ENCODE results near the gene C3orf20.

C3orf20 gene

GRCh38 chr3:14698601-14699244 lies 23.8 kb downstream of the C3orf20 start:
- Histone ChIP-seq H3K4me3 (ENCODE audit: low read depth, low read length) (no peak overlapping the region), H3K4me1 (ENCODE audit: control insufficient read depth in 1 of 2, insufficient read depth in 2 of 2, low read length in 2 of 2) (no peaks in the 10 kb centered on the region), H3K4ac (ENCODE audit: low read depth, low read length) (no peak overlapping the region), H3K79me2 (ENCODE audit: control insufficient read depth, insufficient read depth, low read length, poor library complexity) (no peaks in the 10 kb centered on the region), H3K9me3 (ENCODE audit: insufficient read depth, low read depth, low read length) (peaks cover 3% of the 10 kb centered on the region), H3K14ac (ENCODE audit: low read length) (no peak overlapping the region), H3K18ac (ENCODE audit: low read length) (no peak overlapping the region), H3K4me2 (ENCODE audit: low read length) (no peak overlapping the region), H4K91ac (ENCODE audit: low read depth, low read length) (no peak overlapping the region), H2AK5ac (ENCODE audit: low read length) (no peak overlapping the region), H4K8ac (ENCODE audit: low read depth, low read length) (no peak overlapping the region), H3K36me3 (ENCODE audit: control insufficient read depth in 1 of 2, insufficient read depth in 2 of 2, low read length in 2 of 2) (no peaks in the 10 kb centered on the region), H2BK120ac (ENCODE audit: insufficient read depth, low read length, poor library complexity) (no peak overlapping the region), H3K27me3 (ENCODE audit: insufficient read depth, low read length) (no peaks in the 10 kb centered on the region), H3K79me1 (ENCODE audit: low read length) (no peaks in the 10 kb centered on the region), H4K12ac (ENCODE audit: low read depth, low read length) (no peak overlapping the region), H3K27ac (ENCODE audit: low read depth, low read length) (no peak overlapping the region), H2BK12ac (ENCODE audit: low read length) (no peak overlapping the region), H2BK5ac (ENCODE audit: low read depth, low read length, poor library complexity) (no peak overlapping the region), H3K9ac (ENCODE audit: low read length) (no peak overlapping the region), H3K23ac (ENCODE audit: low read length) (no peak overlapping the region), H2AFZ (ENCODE audit: insufficient read depth, low read length, poor library complexity) (no peak overlapping the region)
- no CpG with 5 or more reads among the region's 1 CpG for WGBS (ENCODE audit: extremely low coverage, insufficient coverage, insufficient read length)
- no peak for DNase-seq

- no peaks in the 10 kb centered on the region for H3K36me3 ChIP-seq (ENCODE audit: control insufficient read depth in 1 of 2, insufficient read depth in 2 of 2, low read length in 2 of 2)
- H3K9me3 ChIP-seq (ENCODE audit: insufficient read depth, low read depth, low read length), result peaks cover 3% of the 10 kb centered on the region
- no peaks in the 10 kb centered on the region for H3K27me3 ChIP-seq (ENCODE audit: insufficient read depth, low read length)
- H3K4ac ChIP-seq (ENCODE audit: low read depth, low read length), result no peak overlapping the region
- no peak overlapping the region for H3K14ac ChIP-seq (ENCODE audit: low read length)
- DNase-seq, result no peak
- H3K4me3 ChIP-seq (ENCODE audit: low read depth, low read length), result no peak overlapping the region
- no peak overlapping the region for H3K23ac ChIP-seq (ENCODE audit: low read length)
- no peak overlapping the region for H4K12ac ChIP-seq (ENCODE audit: low read depth, low read length)
- H2BK5ac ChIP-seq (ENCODE audit: low read depth, low read length, poor library complexity), result no peak overlapping the region
- H3K18ac ChIP-seq (ENCODE audit: low read length), result no peak overlapping the region
- H3K79me2 ChIP-seq (ENCODE audit: control insufficient read depth, insufficient read depth, low read length, poor library complexity), result no peaks in the 10 kb centered on the region
- no peak overlapping the region for H4K91ac ChIP-seq (ENCODE audit: low read depth, low read length)
- no peak overlapping the region for H3K9ac ChIP-seq (ENCODE audit: low read length)
- no peak overlapping the region for H4K8ac ChIP-seq (ENCODE audit: low read depth, low read length)
- no peak overlapping the region for H2AK5ac ChIP-seq (ENCODE audit: low read length)
- no peak overlapping the region for H3K4me2 ChIP-seq (ENCODE audit: low read length)
- H2BK12ac ChIP-seq (ENCODE audit: low read length), result no peak overlapping the region
- H3K27ac ChIP-seq (ENCODE audit: low read depth, low read length), result no peak overlapping the region
- no peak overlapping the region for H2AFZ ChIP-seq (ENCODE audit: insufficient read depth, low read length, poor library complexity)
- H3K79me1 ChIP-seq (ENCODE audit: low read length), result no peaks in the 10 kb centered on the region
- H3K4me1 ChIP-seq (ENCODE audit: control insufficient read depth in 1 of 2, insufficient read depth in 2 of 2, low read length in 2 of 2), result no peaks in the 10 kb centered on the region
- WGBS (ENCODE audit: extremely low coverage, insufficient coverage, insufficient read length), result no CpG with 5 or more reads among the region's 1 CpG
- no peak overlapping the region for H2BK120ac ChIP-seq (ENCODE audit: insufficient read depth, low read length, poor library complexity)
These were observed 24.7 kb downstream of the C3orf20 start for GRCh38 chr3:14699643-14700042.

GRCh38 chr3:14700891-14701290 lies 25.9 kb downstream of the C3orf20 start:
- Histone ChIP-seq H4K12ac (ENCODE audit: low read depth, low read length) (no peak overlapping the region), H3K14ac (ENCODE audit: low read length) (no peak overlapping the region), H4K91ac (ENCODE audit: low read depth, low read length) (no peak overlapping the region), H2AK5ac (ENCODE audit: low read length) (no peak overlapping the region), H3K23ac (ENCODE audit: low read length) (no peak overlapping the region), H3K9me3 (ENCODE audit: insufficient read depth, low read depth, low read length) (peaks cover 3% of the 10 kb centered on the region), H2BK120ac (ENCODE audit: insufficient read depth, low read length, poor library complexity) (no peak overlapping the region), H3K4ac (ENCODE audit: low read depth, low read length) (no peak overlapping the region), H3K18ac (ENCODE audit: low read length) (no peak overlapping the region), H3K4me3 (ENCODE audit: low read depth, low read length) (no peak overlapping the region), H3K4me1 (ENCODE audit: control insufficient read depth in 1 of 2, insufficient read depth in 2 of 2, low read length in 2 of 2) (no peaks in the 10 kb centered on the region), H3K36me3 (ENCODE audit: control insufficient read depth in 1 of 2, insufficient read depth in 2 of 2, low read length in 2 of 2) (no peaks in the 10 kb centered on the region), H3K4me2 (ENCODE audit: low read length) (no peak overlapping the region), H4K8ac (ENCODE audit: low read depth, low read length) (no peak overlapping the region), H3K79me1 (ENCODE audit: low read length) (no peaks in the 10 kb centered on the region), H3K9ac (ENCODE audit: low read length) (no peak overlapping the region), H2AFZ (ENCODE audit: insufficient read depth, low read length, poor library complexity) (no peak overlapping the region), H2BK5ac (ENCODE audit: low read depth, low read length, poor library complexity) (no peak overlapping the region), H3K27me3 (ENCODE audit: insufficient read depth, low read length) (no peaks in the 10 kb centered on the region), H2BK12ac (ENCODE audit: low read length) (no peak overlapping the region), H3K27ac (ENCODE audit: low read depth, low read length) (no peak overlapping the region), H3K79me2 (ENCODE audit: control insufficient read depth, insufficient read depth, low read length, poor library complexity) (no peaks in the 10 kb centered on the region)
- DNase-seq, result no peak
- no CpG with 5 or more reads among the region's 3 CpGs for WGBS (ENCODE audit: extremely low coverage, insufficient coverage, insufficient read length)

- no peak overlapping the region for H2BK120ac ChIP-seq (ENCODE audit: insufficient read depth, low read length, poor library complexity)
- H2BK12ac ChIP-seq (ENCODE audit: low read length), result no peak overlapping the region
- H3K9me3 ChIP-seq (ENCODE audit: insufficient read depth, low read depth, low read length), result peaks cover 3% of the 10 kb centered on the region
- WGBS (ENCODE audit: extremely low coverage, insufficient coverage, insufficient read length), result no CpG with 5 or more reads among the region's 4 CpGs
- H2BK5ac ChIP-seq (ENCODE audit: low read depth, low read length, poor library complexity), result no peak overlapping the region
- H2AFZ ChIP-seq (ENCODE audit: insufficient read depth, low read length, poor library complexity), result no peak overlapping the region
- H2AK5ac ChIP-seq (ENCODE audit: low read length), result no peak overlapping the region
- H3K18ac ChIP-seq (ENCODE audit: low read length), result no peak overlapping the region
- no peak overlapping the region for H3K23ac ChIP-seq (ENCODE audit: low read length)
- no peaks in the 10 kb centered on the region for H3K79me1 ChIP-seq (ENCODE audit: low read length)
- H3K4me2 ChIP-seq (ENCODE audit: low read length), result no peak overlapping the region
- no peaks in the 10 kb centered on the region for H3K36me3 ChIP-seq (ENCODE audit: control insufficient read depth in 1 of 2, insufficient read depth in 2 of 2, low read length in 2 of 2)
- H3K9ac ChIP-seq (ENCODE audit: low read length), result no peak overlapping the region
- no peak overlapping the region for H3K4ac ChIP-seq (ENCODE audit: low read depth, low read length)
- no peak for DNase-seq
- no peaks in the 10 kb centered on the region for H3K27me3 ChIP-seq (ENCODE audit: insufficient read depth, low read length)
- H4K8ac ChIP-seq (ENCODE audit: low read depth, low read length), result no peak overlapping the region
- no peak overlapping the region for H4K12ac ChIP-seq (ENCODE audit: low read depth, low read length)
- H3K79me2 ChIP-seq (ENCODE audit: control insufficient read depth, insufficient read depth, low read length, poor library complexity), result no peaks in the 10 kb centered on the region
- H3K14ac ChIP-seq (ENCODE audit: low read length), result no peak overlapping the region
- no peaks in the 10 kb centered on the region for H3K4me1 ChIP-seq (ENCODE audit: control insufficient read depth in 1 of 2, insufficient read depth in 2 of 2, low read length in 2 of 2)
- no peak overlapping the region for H3K4me3 ChIP-seq (ENCODE audit: low read depth, low read length)
- H3K27ac ChIP-seq (ENCODE audit: low read depth, low read length), result no peak overlapping the region
- no peak overlapping the region for H4K91ac ChIP-seq (ENCODE audit: low read depth, low read length)
These were observed 26.7 kb downstream of the C3orf20 start for GRCh38 chr3:14701676-14702075.
